HG03139 (cell line): ENCODE results near the gene SUSD6.
"Not testable (repeated sequence)": the region's sequence is repeated elsewhere in the genome, so short reads cannot be mapped to it uniquely, and the experiment has no call there.

Source experiments
- ATAC-seq: cut with Tn5 transposase; IDR thresholded peaks from one replicate; pipeline ENCODE4 v1.9.1; 2021; ENCODE audit not compliant: unreplicated experiment

Gene SUSD6

DNA sequence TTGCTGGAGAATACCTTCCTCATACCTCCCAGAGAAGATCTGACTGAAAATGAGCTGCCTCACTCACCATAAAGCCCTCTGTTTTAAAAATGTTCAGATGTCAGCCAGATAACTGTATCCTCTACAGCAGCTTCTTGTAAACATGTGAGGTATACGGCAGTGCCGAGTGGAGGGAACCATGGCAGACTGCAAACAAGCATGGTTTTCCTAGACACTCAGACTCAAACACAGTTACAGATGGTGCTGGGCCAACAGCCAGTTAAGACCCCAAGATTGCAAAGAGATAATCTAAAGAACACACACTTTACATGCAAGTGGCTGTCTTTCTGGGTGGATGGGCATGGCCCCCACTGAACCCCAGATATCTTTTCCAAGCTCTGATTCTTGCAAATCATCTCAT is 20.1 kb upstream of the SUSD6 start:
- no peak for ATAC-seq

DNA sequence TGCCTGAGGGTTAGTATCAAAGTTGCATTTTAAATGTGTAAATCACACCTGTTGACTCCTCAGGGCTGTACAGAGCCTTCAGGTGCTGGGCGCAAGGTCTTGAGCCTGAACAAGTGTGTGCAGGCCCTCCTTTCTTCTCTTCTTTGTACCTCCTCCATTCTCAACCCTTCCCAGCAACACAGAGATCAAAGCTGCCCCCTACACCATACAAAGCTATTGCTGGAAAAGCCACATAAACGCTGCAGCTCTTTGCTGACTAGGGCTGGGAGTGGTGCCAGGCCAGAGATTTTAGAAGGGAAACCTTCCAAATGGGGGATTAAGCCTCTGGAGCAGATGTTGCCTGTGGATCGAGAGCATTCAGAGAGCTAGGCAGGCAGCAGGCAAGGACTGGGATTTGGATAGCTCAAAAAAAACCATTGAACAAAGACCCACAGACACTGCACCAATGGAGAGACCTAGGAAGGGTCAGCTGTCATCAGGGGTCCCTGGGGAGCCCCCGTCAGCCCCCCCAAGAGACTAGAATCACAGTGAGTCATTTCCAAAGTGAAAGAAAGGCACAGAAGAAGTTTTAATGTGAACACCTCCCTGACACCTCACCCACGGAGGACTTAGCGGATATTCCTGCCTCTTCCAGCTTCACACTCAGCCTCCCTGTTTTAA is 18.2 kb upstream of the SUSD6 start:
- ATAC-seq = no peak

DNA sequence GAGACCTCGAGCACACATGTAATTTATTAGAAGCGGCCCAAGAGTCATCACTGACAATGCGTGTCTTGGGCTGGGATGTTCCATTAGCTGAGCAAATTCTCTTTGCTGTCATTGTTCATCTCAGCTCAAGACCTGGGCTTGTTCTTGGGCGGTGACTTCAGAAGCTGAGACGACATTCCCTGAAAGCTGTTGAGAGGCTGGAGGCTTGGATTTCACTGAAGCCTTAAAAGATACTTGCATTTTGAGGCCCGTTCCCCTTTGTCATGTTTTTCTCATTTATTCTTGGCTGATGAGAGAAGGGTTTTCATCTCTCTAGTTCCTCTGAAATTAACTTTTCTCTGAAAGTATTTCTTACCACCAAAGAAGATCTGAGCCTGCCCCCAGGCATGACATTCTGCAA is 16.6 kb upstream of the SUSD6 start:
- no peak for ATAC-seq

DNA sequence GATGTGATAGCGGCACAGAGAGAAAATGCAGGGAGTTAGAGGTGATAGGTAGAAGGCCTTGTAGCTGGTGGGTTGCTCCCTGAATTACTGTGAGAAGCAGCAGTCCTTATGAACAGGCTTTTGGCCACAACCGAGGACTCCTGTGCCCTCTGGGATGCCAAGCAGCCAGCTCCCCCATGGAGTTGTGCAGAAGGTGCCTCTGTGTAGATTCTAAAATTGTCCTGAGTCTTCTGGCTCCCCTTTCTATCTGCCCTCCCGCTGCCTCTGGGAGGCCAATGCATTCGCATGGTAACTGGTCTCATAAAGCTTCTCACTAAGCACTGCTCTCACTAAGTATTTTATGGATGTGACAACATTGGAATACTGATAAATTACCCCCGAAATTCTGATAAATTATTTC is 16.1 kb upstream of the SUSD6 start:
- no peak for ATAC-seq

DNA sequence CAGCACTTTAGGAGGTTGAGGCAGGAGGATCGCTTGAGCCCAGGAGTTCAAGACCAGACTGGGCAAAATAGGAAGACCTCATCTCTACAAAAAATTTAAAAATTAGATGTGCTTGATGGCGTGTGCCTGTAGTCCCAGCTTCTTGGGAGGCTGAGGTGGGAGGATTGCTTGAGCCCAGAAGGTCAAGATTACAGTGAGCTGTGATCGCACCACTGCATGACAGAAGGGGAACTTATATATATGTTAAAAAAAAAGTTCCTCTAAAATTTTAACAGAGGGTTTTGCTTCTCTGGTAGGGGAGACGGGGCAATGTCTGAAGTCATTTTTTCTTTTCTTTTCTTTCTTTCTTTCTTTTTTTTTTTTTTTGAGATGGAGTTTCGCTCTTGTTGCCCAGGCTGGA is 12.0 kb upstream of the SUSD6 start:
- ATAC-seq = not testable (repeated sequence)

DNA sequence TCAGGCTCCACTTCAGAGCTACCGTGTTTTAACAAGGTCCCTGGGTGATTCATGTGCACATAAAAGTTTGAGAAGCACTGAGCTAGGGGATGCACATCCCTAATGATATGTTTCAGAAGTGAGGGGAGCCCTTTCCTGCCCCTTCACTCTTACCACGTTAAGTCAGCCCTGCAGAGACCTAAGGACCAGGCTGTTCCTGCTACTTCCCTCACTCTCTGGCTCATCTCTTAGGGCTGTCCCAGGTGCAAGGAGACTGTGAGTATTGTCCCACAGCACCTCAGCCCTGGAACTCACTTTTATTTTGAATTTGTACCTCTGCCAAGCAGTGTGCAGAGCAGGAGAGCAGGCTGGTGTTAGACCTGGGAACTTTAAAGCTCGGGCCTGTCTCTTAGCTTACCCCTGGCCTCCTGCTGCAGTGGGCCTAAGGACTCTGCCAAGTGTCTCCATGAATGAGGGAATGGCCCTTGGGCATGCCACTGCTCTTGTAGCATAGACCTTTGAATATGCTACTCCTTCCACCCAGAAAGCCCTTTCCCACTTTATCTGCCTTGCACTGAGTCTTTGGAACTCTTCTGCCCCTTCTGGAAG is 11.0 kb upstream of the SUSD6 start:
- no peak for ATAC-seq

DNA sequence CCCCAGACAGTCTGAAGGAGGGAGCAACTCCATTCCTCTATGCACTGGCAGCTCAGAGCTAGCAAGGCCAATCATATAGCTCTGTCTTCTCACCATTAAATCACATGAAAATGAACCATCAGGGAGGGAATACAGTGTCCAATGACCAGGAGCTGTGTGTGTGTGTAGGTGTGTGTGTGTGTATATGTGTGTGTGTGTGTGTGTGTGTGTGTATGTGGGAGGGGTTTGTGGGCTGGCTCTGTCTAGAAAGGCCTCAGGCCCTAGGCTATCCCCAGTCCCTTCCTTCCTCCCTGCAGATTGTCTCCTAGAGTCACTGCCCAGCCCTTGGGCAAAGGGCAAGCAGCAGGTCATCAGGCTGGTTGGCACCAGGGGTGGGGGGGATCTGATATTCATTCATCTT is 5.7 kb upstream of the SUSD6 start:
- ATAC-seq = no peak

DNA sequence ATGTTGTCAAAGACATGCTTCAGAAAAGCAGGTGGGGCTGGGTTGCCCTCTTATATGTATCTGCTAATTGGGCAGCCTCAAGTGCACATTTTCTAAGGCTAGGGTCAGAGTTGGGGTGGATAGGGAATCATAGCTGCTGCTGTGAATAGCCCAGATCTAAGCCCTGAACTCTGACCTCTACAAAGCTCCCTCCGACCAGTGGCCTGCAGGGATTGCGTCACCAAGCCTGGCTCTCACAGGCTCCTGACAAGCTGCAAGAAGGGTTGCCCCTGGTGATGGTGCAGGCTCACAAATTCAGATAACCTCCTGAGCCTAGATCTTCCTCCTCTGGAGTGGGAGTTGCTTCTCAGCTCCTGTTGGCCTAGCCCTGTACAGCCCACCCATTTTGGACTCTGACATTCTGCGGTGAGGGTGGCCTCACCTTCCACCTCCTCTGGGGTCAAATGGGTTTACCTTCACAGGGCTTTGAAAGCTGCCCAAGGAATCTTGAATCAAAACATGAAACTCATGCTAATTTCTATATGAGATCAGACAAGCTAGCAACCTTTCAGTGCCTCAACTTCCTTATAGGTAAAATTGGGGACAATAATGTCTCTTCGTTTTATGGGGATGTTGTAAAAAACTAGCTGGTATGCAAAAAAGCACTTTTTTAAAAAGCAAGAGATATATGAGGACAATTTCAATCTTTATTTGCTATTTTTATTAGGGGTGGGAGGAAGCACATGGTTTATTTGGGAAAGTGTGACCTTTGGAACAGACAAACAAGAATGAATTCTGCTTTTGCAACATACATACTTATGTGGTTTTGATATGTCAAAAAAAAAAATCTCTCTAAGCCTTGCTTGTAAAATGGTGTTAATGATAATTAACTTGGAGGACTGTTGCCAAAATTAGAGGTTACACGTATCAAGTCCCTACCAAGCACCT is 4.9 kb upstream of the SUSD6 start:
- ATAC-seq = no peak

DNA sequence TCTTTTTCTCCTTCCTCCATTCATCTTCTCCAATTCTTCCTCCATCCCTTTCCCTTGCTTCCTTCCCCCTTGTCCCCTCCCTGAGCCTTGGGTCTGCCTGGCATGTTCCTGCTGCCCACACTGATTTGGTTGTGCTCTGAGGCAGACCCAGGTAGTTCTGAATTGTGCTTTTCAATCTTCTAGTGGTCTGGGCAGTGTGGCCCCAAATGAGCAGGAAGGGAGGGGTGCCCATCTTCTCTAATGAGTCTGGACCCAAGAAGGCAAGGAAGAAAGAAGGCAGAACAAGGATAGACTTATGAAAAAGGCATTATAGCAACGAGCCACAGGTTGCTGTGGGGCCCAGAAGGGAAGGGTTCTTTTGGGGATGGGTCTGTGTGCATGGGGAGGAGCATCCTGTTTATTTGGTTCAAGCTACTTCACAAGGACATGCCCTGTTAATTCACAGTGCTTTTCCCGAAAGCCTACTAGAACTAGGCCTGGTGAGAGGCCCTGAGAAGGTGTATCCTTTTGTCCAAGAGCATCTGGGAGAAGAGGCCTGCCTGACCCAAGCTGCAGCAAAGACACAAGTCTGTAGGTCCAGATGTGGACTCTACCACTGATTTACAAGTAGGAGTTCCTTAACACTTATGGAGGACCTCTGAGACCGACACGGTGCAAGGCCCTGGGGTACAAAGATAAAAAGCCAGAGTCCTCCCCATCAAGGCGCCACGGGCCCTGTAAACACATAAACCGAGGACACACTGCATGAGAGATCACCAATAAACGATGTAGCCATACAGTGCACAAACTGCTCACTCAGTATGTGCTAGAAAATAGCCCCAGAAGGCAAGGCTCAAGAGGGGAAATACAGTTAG is 1.1 kb upstream of the SUSD6 start:
- ATAC-seq = no peak

DNA sequence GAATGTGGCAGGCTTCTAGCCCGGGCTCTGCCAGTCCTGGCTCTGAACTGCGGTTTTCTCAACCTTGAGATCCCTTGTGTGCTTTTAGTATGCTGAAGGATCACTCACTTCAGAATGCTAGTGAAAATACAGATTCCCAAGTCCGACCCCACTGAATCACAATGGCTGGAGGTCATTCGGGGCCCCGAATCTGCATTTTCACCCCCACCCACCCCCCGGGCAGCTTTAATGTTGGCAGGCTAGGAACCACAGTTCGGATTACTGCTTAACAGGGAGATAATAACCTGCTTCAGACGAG is 573 bp upstream of the SUSD6 start:
- ATAC-seq = no peak

DNA sequence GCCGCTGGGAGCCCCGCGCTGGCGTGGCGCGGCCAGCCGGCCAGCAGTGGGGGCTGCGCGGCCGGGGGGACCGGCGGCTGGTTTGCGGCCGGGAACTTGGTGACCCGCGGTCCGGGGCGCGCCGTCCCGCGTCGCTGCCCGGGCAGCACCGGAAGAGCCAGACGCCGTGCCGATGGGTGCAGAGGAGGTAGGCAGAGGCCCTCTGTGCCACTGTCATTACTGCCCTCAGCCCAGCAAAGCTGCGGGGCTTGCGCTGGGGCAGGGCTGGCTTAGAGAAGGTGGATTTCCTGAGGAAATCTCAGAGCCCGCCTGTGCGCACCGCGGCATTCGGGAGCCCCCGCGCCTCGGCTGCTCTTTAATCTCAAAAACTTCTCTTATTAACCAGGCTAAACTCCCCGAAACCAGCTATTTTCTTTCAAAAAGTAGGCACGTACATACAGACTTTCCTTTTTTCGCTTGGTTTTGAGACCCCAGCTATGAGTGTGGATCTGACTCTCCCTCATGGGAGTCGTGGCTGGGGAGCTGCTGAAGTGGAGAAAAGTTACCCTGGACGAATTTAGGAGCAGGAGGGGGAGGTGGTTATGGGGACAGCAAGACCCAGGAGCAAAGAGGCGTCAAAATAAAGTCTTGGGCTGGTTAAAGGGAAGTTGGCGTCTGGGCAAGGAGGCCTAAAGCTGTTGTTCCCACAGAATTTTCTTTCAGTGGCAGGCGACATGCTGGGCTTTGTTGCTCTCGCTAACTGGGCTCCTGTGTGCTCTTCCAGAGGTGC is 802 bp downstream of the SUSD6 start:
- ATAC-seq = peak; percentile 11

DNA sequence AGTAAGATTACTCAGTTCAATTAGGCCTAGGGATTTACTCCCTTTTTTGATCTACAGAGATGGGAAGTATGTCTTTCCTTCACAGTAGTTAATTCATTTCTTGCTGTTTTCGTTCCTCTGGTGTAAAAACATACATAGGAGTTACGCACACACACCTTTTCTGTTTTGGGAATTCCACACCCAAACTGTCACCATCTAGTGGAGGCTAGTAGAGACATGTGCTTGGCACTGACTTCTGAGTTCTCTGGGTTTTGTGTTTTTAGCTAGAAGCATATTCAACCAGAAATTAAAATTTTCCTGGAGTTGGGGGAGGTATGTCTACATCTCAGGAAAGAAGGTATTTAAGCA is 1.4 kb downstream of the SUSD6 start:
- no peak for ATAC-seq

DNA sequence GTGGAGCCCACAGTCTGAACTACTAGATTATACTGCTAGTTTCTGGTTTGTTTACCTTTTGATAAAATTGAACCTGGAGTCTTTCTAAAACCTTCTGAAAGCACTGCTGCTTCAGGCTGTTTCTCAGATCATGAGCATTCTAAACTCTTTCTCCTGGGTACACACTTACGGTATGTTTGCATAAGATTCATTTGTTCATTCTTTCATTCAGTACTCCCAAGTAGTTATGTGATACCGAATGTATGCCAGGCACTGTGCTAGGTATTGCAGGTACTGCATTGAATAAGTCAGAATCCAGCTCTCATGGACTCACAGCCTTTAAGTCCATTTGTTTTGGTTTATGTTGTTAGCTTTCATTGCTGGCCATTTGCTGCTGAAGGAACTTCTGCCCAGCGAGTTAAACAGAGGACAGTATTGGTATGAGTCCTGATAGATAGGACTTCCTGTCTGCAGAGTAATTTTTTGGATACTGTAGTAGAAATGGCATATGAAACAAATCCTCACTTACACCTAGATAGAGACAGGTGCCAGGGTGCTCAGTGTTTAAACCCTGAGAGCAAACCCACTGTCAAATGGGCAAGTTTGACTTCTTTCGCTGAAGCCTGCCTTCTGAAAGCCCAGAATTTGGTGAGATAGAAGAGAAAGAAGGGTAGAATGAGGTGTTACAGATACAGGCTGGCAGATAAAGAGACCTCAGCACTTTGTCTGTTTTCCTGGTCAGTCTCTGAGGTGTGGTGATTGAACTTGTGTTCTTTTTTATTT is 2.1 kb downstream of the SUSD6 start:
- ATAC-seq = no peak

DNA sequence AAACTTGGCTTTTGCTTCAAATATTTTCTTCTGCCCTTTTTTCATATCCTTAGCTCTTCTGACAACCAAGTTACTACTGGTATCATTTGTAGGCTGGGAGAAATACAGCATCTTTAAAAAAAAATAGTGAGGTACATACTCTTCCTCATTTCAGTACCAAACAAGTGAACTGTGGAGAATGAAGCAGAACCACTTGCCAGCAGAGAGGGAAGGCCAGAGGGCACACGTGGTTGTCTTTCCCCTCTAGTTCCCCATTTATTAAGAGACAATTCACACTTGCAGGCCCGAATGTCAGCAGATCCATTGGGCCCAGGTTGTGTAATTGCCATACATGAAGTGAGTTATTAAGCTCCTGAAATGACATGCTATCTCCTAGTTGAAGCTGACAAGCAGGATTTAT is 3.2 kb downstream of the SUSD6 start:
- ATAC-seq = no peak

DNA sequence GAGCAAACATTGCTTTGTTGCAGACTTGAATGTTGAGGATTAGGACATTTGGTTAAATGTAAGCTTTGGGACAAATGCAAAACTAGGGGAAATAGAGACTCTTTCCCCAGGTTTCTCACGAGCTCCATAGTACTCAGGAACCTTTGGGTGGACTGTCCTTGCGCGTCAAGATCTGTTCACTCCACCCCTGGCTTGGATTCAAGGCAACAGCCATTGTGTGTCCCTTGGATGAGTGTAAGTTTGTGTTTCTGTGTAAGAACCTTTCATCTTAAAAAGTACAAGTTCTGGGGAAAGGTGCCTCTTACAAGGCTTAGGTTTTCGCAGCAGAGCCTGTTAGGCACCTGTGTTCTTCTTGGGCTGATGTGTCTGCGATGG is 3.7 kb downstream of the SUSD6 start:
- ATAC-seq = no peak

DNA sequence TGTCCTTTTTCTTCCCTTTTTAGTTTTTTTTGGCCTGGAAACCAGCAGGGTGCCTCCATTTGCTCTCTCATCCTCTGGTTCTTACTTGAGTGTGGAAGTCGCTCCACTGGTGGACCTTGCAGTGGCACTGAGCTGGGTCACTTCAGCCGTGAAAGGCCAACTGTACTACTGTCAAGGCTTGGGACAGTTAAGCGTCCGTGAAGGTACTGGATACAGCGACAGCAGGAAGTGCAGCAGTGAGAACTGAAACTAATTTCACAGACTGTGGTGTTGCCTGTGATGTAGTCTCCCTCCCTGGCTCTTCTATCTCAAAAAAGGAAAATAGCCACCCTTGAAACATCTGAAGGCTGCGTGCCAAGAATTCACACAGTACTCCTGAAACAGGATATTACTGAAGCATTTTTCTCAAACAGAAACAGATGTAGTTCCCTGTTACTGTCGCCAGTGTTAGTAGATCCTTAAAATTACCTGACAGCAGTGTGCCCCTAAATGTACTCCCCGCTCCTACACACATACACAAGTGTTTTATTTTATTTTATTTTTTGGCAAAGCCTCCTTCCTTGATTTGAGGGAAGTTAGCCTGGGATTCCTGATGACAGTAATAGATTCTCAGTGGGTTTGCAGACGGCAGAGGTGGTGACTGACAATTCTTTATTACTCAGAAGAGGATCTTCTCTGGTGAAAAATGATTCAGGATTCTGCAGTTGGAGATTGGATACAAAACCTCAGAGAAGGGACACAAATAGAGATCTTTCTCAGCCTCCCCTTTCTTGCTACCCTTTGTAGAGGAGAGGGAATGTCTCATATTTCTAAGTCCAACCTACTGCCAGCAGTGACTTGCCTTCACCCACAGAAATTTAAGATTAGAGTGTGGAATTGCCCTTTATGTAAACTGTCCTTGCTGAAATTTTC is 4.4 kb downstream of the SUSD6 start:
- ATAC-seq = peak; percentile 52

DNA sequence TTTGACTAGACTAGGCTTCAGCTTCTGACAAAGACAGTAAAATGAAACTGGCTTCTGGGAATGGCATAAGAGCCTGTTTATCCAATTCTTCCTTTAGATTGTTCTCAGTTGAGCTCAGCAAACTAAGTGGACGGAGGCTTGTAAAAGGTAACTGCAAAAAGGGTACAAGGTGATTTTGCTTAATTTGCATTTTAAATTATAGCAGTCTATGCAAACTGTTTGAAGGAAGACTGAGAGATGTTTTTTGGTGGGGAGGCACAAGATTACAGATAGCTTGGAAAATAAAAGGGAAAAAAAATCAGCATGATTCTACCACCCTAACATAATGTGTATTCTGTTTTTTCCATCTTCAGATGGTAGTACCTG is 5.0 kb downstream of the SUSD6 start:
- no peak for ATAC-seq

DNA sequence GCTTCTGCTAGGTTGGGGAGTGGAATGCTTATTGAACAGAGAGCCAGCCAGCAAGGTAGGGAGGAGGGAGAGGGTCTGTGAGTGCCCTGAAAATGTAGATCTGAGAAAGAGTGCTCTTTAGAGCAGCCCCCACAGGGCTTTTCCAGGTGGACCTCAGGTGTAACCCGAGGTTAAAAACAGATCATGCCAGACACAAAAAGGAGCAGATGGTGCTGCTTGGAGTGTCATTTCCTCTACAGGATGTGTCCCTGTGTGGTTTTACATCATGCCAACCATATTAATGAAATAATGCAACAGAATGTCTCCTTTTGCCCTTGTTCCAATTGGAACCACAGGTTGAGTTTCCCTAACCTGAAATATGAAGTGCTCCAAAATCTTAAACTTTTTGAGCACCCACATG is 6.4 kb downstream of the SUSD6 start:
- ATAC-seq = no peak

DNA sequence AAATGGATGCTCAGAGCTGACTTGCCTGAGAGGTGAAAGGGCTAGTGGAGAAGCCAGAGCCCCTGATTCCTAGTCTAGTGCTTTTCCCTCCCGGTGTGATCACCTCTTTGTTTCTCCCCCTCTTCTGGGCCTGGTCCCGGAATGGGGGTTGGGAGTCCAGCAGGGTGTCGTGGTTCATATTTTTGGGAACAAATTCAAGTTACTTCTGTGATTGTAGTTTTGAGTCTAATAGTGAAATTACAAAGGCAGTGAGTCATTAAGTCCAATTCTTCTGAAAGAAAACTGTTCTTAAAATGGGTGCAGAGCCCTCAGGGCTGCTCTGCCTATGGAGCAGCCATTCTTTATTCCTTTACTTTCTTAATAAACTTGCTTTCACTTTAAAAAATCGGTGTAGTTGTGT is 7.6 kb downstream of the SUSD6 start:
- no peak for ATAC-seq
